ENCODE data around the gene NCOA5. TPM values are rescaled to one million over a fixed set of nuclear protein-coding genes. Genes with fewer than 3 reads are reported as not detected.

Gene NCOA5
- total and polyA plus RNA-seq, 2 experiments from 2014 or later, result 24.0 to 26.2 TPM

GRCh38 chr20:46135856-46136633 is 46.3 kb upstream of the NCOA5 start:
- Histone ChIP-seq H3K27ac (no peak overlapping the region), H3K27me3 (peaks cover 21% of the 10 kb centered on the region), H3K4me3 (no peak overlapping the region), H3K79me2 (no peaks in the 10 kb centered on the region), H4K20me1 (ENCODE audit: insufficient read depth, poor library complexity, severe bottlenecking) (no peaks in the 10 kb centered on the region), H3K9me2 (replicated peaks; ENCODE audit: insufficient read depth) (no peaks in the 10 kb centered on the region), H3K4me2 (no peak overlapping the region), H2AFZ (no peak overlapping the region), H3K9me3 (ENCODE audit: low read depth) (no peaks in the 10 kb centered on the region), H3K4me1 (ENCODE audit: insufficient read depth) (no peaks in the 10 kb centered on the region), H3K36me3 (replicated peaks; ENCODE audit: insufficient read depth, low read depth) (no peaks in the 10 kb centered on the region)
- TF ChIP-seq EZH2 (IDR thresholded peaks at IDR 0.05; ENCODE audit: borderline replicate concordance), result no peak
- TF ChIP-seq EZH2phosphoT487 (IDR thresholded peaks at IDR 0.05; ENCODE audit: low read depth, severe bottlenecking, unreplicated experiment), result no peak
- TF ChIP-seq, protein P1, sequence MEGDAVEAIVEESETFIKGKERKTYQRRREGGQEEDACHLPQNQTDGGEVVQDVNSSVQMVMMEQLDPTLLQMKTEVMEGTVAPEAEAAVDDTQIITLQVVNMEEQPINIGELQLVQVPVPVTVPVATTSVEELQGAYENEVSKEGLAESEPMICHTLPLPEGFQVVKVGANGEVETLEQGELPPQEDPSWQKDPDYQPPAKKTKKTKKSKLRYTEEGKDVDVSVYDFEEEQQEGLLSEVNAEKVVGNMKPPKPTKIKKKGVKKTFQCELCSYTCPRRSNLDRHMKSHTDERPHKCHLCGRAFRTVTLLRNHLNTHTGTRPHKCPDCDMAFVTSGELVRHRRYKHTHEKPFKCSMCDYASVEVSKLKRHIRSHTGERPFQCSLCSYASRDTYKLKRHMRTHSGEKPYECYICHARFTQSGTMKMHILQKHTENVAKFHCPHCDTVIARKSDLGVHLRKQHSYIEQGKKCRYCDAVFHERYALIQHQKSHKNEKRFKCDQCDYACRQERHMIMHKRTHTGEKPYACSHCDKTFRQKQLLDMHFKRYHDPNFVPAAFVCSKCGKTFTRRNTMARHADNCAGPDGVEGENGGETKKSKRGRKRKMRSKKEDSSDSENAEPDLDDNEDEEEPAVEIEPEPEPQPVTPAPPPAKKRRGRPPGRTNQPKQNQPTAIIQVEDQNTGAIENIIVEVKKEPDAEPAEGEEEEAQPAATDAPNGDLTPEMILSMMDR (IDR thresholded peaks at IDR 0.05; ENCODE audit: poor library complexity), result no peak
- DNase-seq (ENCODE audit: low spot score), result no peak
- 33% methylated on average over 12 of the region's 12 CpGs for WGBS (ENCODE audit: low lambda C conversion rate, missing lambda C conversion rate)

GRCh38 chr20:46134716-46135115 is 45.0 kb upstream of the NCOA5 start:
- Histone ChIP-seq H3K9me2 (replicated peaks; ENCODE audit: insufficient read depth) (no peaks in the 10 kb centered on the region), H3K27ac (no peak overlapping the region), H2AFZ (no peak overlapping the region), H3K9me3 (ENCODE audit: low read depth) (no peaks in the 10 kb centered on the region), H3K36me3 (replicated peaks; ENCODE audit: insufficient read depth, low read depth) (no peaks in the 10 kb centered on the region), H3K27me3 (peaks cover 34% of the 10 kb centered on the region), H3K4me2 (no peak overlapping the region), H3K4me3 (no peak overlapping the region), H3K4me1 (ENCODE audit: insufficient read depth) (no peaks in the 10 kb centered on the region), H4K20me1 (ENCODE audit: insufficient read depth, poor library complexity, severe bottlenecking) (no peaks in the 10 kb centered on the region), H3K79me2 (no peaks in the 10 kb centered on the region)
- WGBS (ENCODE audit: low lambda C conversion rate, missing lambda C conversion rate), result 91% methylated on average over 7 of the region's 7 CpGs
- TF ChIP-seq, protein P1 (IDR thresholded peaks at IDR 0.05; ENCODE audit: poor library complexity), result no peak
- TF ChIP-seq EZH2 (IDR thresholded peaks at IDR 0.05; ENCODE audit: borderline replicate concordance) (no peak), EZH2phosphoT487 (IDR thresholded peaks at IDR 0.05; ENCODE audit: low read depth, severe bottlenecking, unreplicated experiment) (no peak)
- DNase-seq (ENCODE audit: low spot score), result no peak

DNA sequence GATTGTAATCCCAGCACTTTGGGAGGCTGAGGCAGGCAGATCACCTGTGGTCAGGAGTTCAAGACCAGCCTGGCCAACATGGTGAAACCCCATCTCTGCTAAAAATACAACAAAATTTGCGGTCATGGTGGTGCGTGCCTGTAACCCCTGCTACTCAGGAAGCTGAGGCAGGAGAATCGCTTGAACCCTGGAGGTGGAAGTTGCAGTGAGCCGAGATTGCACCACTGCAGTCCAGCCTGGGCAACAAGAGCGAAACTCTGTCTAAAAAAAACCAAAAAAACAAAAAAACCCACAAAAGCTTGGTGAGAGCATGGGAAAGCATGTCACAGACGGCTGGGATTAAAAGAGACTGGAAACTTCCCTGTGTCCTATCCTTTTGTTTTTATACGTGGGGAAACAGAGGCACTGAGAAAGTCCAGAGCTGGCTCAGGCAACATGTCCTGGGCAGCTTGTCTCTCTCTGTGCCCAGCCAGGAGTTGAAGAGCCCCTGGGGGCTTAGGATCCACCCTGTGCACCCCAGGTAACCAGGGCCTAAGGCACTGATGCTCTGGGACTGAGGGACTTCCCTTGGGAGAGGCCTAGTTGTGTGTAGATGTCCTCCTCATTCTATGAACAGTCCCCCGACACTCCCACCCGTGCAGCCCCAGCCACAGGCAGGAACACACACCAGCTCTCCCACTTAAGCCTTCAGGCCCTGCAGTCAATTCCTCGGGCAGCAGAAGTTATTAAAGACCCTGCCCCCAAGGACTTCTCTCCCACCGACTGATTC is 44.3 kb upstream of the NCOA5 start:
- no peak overlapping the region for H2AFZ ChIP-seq

More for the DNA sequence above, 44.3 kb upstream of the NCOA5 start:
- WGBS (ENCODE audit: low lambda C conversion rate, missing lambda C conversion rate), result 85% methylated on average over 11 of the region's 11 CpGs
- Histone ChIP-seq H3K79me2 (no peaks in the 10 kb centered on the region), H3K9me3 (ENCODE audit: low read depth) (no peaks in the 10 kb centered on the region), H3K27me3 (peaks cover 40% of the 10 kb centered on the region), H4K20me1 (ENCODE audit: insufficient read depth, poor library complexity, severe bottlenecking) (no peaks in the 10 kb centered on the region), H3K27ac (no peak overlapping the region), H3K4me3 (no peak overlapping the region), H3K4me2 (no peak overlapping the region), H3K4me1 (ENCODE audit: insufficient read depth) (no peaks in the 10 kb centered on the region), H3K36me3 (replicated peaks; ENCODE audit: insufficient read depth, low read depth) (no peaks in the 10 kb centered on the region), H3K9me2 (replicated peaks; ENCODE audit: insufficient read depth) (no peaks in the 10 kb centered on the region)
- DNase-seq (ENCODE audit: low spot score), result no peak
- TF ChIP-seq, protein P1 (IDR thresholded peaks at IDR 0.05; ENCODE audit: poor library complexity), result no peak
- TF ChIP-seq EZH2 (IDR thresholded peaks at IDR 0.05; ENCODE audit: borderline replicate concordance) (no peak), EZH2phosphoT487 (IDR thresholded peaks at IDR 0.05; ENCODE audit: low read depth, severe bottlenecking, unreplicated experiment) (no peak)
